GM23338 (cell line): Measurements from ENCODE around the gene ZNF74. TPM values are rescaled to one million over a fixed set of nuclear protein-coding genes. Genes with fewer than 3 reads are reported as not detected.

Experiments used
- ATAC-seq: fragments of 200-7000 bp; cut with Tn5 transposase; 3 replicates; pipeline ENCODE4 v1.9.1; 2020
- DNase-seq: peaks from one replicate; pipeline ENCODE4 v3.0.0-alpha.2; 2015; ENCODE audit warnings: low spot score
- H2AFZ ChIP-seq: fragments of 200-600 bp; sonication (generic); 2 replicates; pipeline ENCODE4 v1.8.0; 2016; ENCODE audit warnings: antibody characterized with exemption, mild to moderate bottlenecking, moderate library complexity
- H3F3A ChIP-seq: fragments of 200-600 bp; sonication (generic); replicated peaks from 2 replicates; pipeline ENCODE4 v1.8.0; 2017; ENCODE audit warnings: antibody characterized with exemption, mixed run types, low read depth
- H3K27ac ChIP-seq: fragments of 200-600 bp; sonication (generic); 2 replicates; pipeline ENCODE4 v1.6.1; 2016; ENCODE audit warnings: low read depth
- H3K27me3 ChIP-seq: fragments of 200-600 bp; sonication (generic); 2 replicates; pipeline ENCODE4 v1.8.0; 2016; ENCODE audit warnings: mild to moderate bottlenecking, mixed run types, moderate library complexity; ENCODE audit not compliant: insufficient read depth
- H3K36me3 ChIP-seq: fragments of 200-600 bp; sonication (generic); 2 replicates; pipeline ENCODE4 v1.8.0; 2016; ENCODE audit warnings: mild to moderate bottlenecking; ENCODE audit not compliant: insufficient read depth
- H3K4me1 ChIP-seq: fragments of 200-600 bp; sonication (generic); 2 replicates; pipeline ENCODE4 v1.8.0; 2016; ENCODE audit warnings: mild to moderate bottlenecking, moderate library complexity; ENCODE audit not compliant: insufficient read depth
- H3K4me2 ChIP-seq: fragments of 200-600 bp; sonication (generic); 2 replicates; pipeline ENCODE4 v1.7.1; 2017; ENCODE audit warnings: mixed run types
- H3K4me3 ChIP-seq: fragments of 200-600 bp; sonication (generic); 2 replicates; pipeline ENCODE4 v1.6.1; 2016; ENCODE audit warnings: mixed run types
- H3K79me2 ChIP-seq: fragments of 200-600 bp; sonication (generic); replicated peaks from 2 replicates; pipeline ENCODE4 v1.8.0; 2017; ENCODE audit warnings: mild to moderate bottlenecking; ENCODE audit not compliant: insufficient read depth
- H3K9me2 ChIP-seq: fragments of 200-600 bp; sonication (generic); 2 replicates; pipeline ENCODE4 v1.8.0; 2017; ENCODE audit not compliant: insufficient read depth
- H4K20me1 ChIP-seq: fragments of 200-600 bp; sonication (generic); replicated peaks from 2 replicates; pipeline ENCODE4 v1.8.0; 2017; ENCODE audit warnings: mild to moderate bottlenecking; ENCODE audit not compliant: insufficient read depth
- H3K27ac Mint-ChIP-seq: 2 replicates; pipeline ENCODE4 v1.8.0; 2020; ENCODE audit warnings: inconsistent platforms, mild to moderate bottlenecking, moderate library complexity, mixed read lengths
- H3K27me3 Mint-ChIP-seq: 3 replicates; pipeline ENCODE4 v1.8.0; 2022; ENCODE audit warnings: low read depth, mild to moderate bottlenecking, moderate library complexity, mixed read lengths, inconsistent platforms; ENCODE audit not compliant: insufficient read depth, poor library complexity
- H3K36me3 Mint-ChIP-seq: 3 replicates; pipeline ENCODE4 v1.8.0; 2021; ENCODE audit warnings: low read depth, mild to moderate bottlenecking, inconsistent platforms, moderate library complexity, mixed read lengths
- H3K4me1 Mint-ChIP-seq: 3 replicates; pipeline ENCODE4 v1.8.0; 2020; ENCODE audit warnings: mild to moderate bottlenecking, inconsistent platforms, mixed read lengths
- H3K4me3 Mint-ChIP-seq: 3 replicates; pipeline ENCODE4 v1.8.0; 2021; ENCODE audit warnings: moderate library complexity, mild to moderate bottlenecking, inconsistent platforms, mixed read lengths
- H3K9me3 Mint-ChIP-seq: 3 replicates; pipeline ENCODE4 v1.8.0; 2020; ENCODE audit warnings: moderate library complexity, mild to moderate bottlenecking, inconsistent platforms, mixed read lengths
- CREB1 ChIP-seq: fragments of 250-450 bp; sonication (Bioruptor Pico); IDR thresholded peaks from 2 replicates; pipeline ENCODE4 v1.5.0; 2020; ENCODE audit warnings: low read depth, mild to moderate bottlenecking, moderate library complexity
- ETS1 ChIP-seq: IDR thresholded peaks from 2 replicates; pipeline ENCODE4 v1.6.1; 2016; ENCODE audit warnings: antibody characterized with exemption
- EZH2phosphoT487 ChIP-seq: fragments of 200-600 bp; sonication (generic); IDR thresholded peaks from one replicate; pipeline ENCODE4 v1.8.1; 2018; ENCODE audit warnings: antibody characterized with exemption; ENCODE audit not compliant: unreplicated experiment
- ZNF114 ChIP-seq: fragments of 250-450 bp; sonication (Bioruptor Pico); IDR thresholded peaks from 2 replicates; pipeline ENCODE4 v1.5.0; 2020; ENCODE audit warnings: mild to moderate bottlenecking, moderate library complexity
- ZNF462 ChIP-seq: fragments of 250-450 bp; sonication (Bioruptor Pico); IDR thresholded peaks from 2 replicates; pipeline ENCODE4 v1.5.0; 2020; ENCODE audit warnings: mild to moderate bottlenecking, moderate library complexity
- polyA plus RNA-seq: library from polyadenylated mRNA; unstranded; fragments of >200 nt; fragmentation: Nextera tagmentation; extraction: Ambion mirVana; gene quantifications from 2 replicates; pipeline ENCODE4 v1.2.1, GENCODE V29; 2016
- total RNA-seq: library from RNA; depleted of rRNA; stranded (reverse); fragments of >200 nt; shearing (Covaris generic); gene quantifications from 2 replicates; pipeline ENCODE4 v1.2.3, GENCODE V29; 2014

Gene ZNF74
- total and polyA plus RNA-seq, 2 experiments from 2014 or later, result 16.1 to 94.0 TPM

GRCh38 chr22:20431511-20432192 is 37.7 kb downstream of the ZNF74 start (continued):
- TF ChIP-seq ZNF114 (CRISPR knock-in tag) (no peak), EZH2phosphoT487 (no peak), ZNF462 (CRISPR knock-in tag) (no peak), CREB1 (no peak)

- H3K4me3 Mint-ChIP-seq, result 0 out of 3 replicates have a peak overlapping the region, but pooled peaks have one; percentile 65
- H3K79me2 ChIP-seq, result peaks cover 9% of the 10 kb centered on the region
- no peak for ATAC-seq
- H3K27ac ChIP-seq, result no peak overlapping the region
- peaks cover 10% of the 10 kb centered on the region for H3K4me1 Mint-ChIP-seq
- no peaks in the 10 kb centered on the region; the same call in none of the 3 replicates for H3K9me3 Mint-ChIP-seq
- peaks cover 7% of the 10 kb centered on the region; the same call in 2 of the 3 replicates for H3K36me3 Mint-ChIP-seq
- no peak overlapping the region for H3K4me2 ChIP-seq
- no peaks in the 10 kb centered on the region for H3K9me2 ChIP-seq
- H3K4me1 ChIP-seq, result peaks cover 4% of the 10 kb centered on the region; the same call in 1 of the 2 replicates
- no peak for DNase-seq
- H3K27me3 Mint-ChIP-seq, result peaks cover 90% of the 10 kb centered on the region
- peaks cover 8% of the 10 kb centered on the region; the same call in 1 of the 2 replicates for H4K20me1 ChIP-seq
- H3F3A ChIP-seq, result 0 out of 2 replicates have a peak, but pooled peaks cover 10% of the 10 kb centered on the region
- no peak overlapping the region for H2AFZ ChIP-seq
- no peak overlapping the region for H3K4me3 ChIP-seq
- H3K27ac Mint-ChIP-seq, result no peak overlapping the region
- H3K36me3 ChIP-seq, result no peaks in the 10 kb centered on the region
- H3K27me3 ChIP-seq, result peaks cover 98% of the 10 kb centered on the region
- no peak for TF ChIP-seq ZNF462 (CRISPR knock-in tag)
- no peak for TF ChIP-seq EZH2phosphoT487
- TF ChIP-seq CREB1, result no peak
- TF ChIP-seq ETS1, result no peak
These were observed 38.3 kb downstream of the ZNF74 start for GRCh38 chr22:20432244-20432686.
